NCI-H187 (cell line): Measurements from ENCODE around the gene CDV3.

ENCODE experiments used
- DNase-seq, 2 experiments: peaks; one replicate each; lab custom pipeline; 2025; lab: John Stamatoyannopoulos, UW

The CDV3 gene

GRCh38 chr3:133606902-133607301 is 33.4 kb downstream of the CDV3 start:
- no peak for DNase-seq

- no peak for DNase-seq
Observed at GRCh38 chr3:133607816-133608215, 34.3 kb downstream of the CDV3 start.

DNA sequence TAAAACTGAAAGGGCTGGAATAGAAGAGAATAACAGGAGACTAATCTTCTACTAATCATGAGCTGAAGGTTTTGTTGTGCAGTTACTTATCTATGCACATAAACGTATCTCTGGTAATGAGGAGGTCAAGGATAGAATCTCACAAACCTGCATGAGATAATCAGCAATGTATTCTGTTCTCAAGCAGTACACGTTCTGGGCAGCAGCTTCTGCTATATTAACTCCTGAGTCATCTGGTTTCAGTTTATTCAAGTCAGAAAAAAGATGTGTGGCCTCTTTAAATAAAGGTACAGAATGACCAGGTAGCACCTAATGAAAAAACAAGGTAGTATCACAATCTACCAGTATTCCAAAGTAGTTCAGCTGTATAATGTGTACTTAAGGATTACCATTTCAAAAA is 34.9 kb downstream of the CDV3 start:
- no peak for DNase-seq

- no peak for DNase-seq
Observed at GRCh38 chr3:133610031-133610430, 36.5 kb downstream of the CDV3 start.

- no peak for DNase-seq
Observed at GRCh38 chr3:133611534-133611933, 38.0 kb downstream of the CDV3 start.

GRCh38 chr3:133620066-133620784 is 46.7 kb downstream of the CDV3 start:
- no peak for DNase-seq

GRCh38 chr3:133627789-133628188 is 54.3 kb downstream of the CDV3 start:
- DNase-seq = no peak

GRCh38 chr3:133629146-133629545 is 55.7 kb downstream of the CDV3 start:
- DNase-seq = no peak

GRCh38 chr3:133633439-133633838 is 60.0 kb downstream of the CDV3 start:
- no peak for DNase-seq
